CD4-positive, alpha-beta T cell treated with Interleukin-6 for 4 hours (primary cell): Measurements from ENCODE around the gene ANKS1A.
"Not testable (repeated sequence)": the region's sequence is repeated elsewhere in the genome, so short reads cannot be mapped to it uniquely, and the experiment has no call there.

Experiments
- DNase-seq: peaks from one replicate; pipeline ENCODE4 v3.0.0-alpha.2; 2020; ENCODE audit warnings: mixed read lengths

Gene ANKS1A

DNA sequence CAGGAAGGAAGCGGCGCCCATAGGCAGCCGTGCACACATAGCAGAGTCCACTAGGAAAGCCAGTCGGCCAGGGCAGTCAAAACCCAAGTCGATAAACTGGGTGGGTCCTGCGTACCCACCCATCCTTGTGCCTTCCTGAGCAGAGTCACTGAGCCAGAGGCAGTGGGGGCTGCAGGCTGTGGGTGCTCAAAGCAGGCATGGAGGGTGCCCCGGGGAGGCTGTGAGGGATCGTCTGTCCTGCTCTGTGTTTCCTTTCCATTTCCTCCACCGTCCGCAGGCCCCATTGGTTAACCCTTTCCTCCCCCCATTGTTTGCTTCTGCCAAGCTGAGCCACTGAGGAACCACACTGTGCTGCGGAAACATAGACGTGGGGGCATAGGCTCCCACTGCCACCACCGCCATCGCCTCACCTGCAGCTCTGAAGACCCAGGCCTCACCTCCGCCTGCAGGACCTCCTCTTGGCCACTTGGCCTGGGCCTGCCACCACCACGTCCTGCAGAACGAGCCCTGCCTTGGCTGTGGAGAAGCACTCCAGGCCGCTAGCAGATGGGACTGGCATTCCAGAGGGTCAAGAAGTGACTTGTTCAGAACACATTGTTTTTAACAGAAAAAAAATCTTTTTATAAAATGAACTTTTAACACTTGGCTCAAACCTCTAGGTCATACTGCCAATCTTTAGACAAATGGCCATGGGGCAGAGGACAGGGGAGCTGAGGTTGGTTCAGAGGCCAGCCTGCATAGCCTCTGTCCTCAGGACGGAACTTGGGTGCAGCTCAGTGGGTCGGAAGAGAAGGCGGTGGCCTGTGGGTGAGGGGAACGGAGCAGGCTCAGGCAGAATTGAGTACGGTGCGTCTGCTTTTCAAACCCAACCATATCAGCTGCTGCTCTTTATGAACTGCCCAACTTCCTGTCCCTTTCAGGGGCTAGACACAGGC is 199.5 kb downstream of the ANKS1A start:
- no peak for DNase-seq

DNA sequence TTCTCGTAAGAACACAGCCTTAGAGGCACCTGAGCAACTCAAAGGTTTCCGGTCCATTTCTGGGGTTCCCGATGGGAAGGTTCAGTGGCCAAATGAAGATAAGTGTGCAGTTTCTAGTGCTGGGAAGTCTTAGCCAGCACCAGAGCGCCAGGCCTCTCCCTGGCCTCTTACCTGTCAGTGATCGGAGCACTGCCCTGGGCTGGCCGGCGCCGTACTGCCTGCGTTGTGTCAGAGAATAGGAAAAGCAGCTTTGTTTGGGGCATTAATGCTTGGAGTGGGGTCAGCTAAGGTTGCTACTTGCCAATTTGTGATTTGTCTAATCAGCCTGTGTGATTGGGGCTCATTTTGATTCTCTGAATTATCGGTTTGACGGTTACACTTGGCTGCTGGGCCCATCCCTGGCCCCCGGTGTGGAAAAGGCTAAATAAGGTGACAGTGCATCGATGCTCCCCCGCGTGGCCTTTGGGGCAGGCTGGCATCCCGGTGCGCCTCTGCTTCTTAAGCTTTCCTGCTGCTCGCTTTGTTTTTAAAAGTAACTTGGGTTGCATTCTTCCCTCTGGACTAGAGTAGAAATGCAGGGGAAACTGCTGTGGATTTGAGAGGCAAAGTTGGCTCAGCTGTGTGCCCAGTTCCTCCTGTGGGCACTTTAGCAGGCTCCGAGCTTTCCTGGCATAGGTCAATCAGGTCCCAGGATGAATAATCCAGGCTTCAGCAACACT is 200.3 kb downstream of the ANKS1A start:
- DNase-seq = no peak

DNA sequence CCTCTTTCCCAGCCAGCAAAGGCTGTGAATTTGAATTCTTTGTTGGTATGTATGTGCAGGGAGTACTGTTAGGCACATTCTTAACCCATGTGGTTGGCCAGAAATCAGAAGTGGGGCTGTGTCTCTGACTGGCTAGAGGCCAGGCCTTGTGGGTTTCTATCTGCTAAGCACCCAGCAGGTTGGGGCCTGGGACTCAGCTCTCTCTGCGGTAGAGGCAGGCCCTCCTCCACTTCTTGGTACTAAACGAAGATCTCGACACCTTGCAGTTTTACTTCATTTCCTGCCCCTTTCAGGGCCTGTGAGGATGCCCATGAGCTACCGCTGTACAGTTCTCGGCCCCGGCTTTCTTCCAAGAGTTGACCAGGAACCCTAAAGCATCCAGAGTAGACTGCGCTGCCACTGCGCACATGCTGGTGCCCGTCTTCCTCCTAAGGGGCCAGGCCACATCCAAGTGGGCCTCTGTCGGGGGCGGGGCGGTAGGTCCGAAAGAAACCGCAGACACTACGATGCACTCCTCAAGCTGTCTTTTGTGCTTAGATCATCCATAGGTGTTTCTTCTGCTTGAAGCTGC is 201.0 kb downstream of the ANKS1A start:
- no peak for DNase-seq

DNA sequence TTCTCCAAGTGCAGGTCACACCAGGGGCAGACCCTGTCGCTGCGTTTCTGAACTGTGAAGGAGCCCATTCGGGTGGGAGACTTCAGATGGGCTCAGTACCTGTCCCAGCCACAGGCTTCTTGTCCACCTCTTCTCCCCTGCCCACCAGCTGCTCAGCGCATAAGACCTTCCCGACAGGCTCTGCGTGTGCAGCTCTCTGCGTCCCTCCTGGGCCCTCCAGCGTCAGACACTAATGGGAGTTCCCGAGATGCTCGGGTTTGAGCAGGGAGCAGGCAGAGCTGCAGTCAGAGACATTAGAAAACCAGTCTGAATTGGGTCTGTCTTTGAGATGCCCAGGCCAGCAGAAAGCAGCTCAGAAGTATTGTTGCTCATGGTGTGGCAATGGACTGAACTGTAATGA is 201.7 kb downstream of the ANKS1A start:
- no peak for DNase-seq

DNA sequence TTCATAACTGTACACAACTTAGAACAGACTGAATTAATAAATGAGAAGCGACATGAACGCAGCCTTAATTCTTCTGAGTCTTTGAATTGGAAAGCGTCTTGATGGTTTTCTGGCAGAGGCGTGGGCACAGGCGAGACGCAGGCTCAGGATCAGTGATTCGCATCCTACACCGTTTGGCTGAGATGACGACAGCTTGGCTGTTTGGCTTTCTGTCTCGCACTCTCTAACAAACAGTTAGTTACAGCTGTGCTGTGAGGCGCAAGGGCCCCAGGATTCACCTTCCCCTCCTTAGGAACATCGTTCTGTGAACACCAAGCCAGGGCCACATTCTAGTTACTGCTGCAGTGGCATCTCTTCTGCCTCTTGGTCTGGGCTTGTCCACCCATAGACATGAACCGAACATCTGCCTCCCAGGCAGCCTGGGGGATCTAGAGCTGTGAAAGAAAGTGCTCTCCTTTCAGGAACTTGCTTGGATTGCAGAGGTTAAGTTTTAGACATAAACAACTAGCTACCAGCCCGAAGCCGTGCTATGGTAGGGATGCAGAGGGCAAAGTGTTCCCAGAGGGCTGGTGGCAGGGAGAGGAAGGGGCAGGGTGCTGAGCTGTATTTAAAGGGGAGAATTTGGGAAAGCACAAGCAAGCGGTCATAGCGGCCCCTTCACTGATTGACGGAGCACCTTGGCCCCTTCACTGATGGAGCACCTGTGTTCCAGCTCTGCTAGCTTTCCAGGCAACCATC is 202.5 kb downstream of the ANKS1A start:
- no peak for DNase-seq

DNA sequence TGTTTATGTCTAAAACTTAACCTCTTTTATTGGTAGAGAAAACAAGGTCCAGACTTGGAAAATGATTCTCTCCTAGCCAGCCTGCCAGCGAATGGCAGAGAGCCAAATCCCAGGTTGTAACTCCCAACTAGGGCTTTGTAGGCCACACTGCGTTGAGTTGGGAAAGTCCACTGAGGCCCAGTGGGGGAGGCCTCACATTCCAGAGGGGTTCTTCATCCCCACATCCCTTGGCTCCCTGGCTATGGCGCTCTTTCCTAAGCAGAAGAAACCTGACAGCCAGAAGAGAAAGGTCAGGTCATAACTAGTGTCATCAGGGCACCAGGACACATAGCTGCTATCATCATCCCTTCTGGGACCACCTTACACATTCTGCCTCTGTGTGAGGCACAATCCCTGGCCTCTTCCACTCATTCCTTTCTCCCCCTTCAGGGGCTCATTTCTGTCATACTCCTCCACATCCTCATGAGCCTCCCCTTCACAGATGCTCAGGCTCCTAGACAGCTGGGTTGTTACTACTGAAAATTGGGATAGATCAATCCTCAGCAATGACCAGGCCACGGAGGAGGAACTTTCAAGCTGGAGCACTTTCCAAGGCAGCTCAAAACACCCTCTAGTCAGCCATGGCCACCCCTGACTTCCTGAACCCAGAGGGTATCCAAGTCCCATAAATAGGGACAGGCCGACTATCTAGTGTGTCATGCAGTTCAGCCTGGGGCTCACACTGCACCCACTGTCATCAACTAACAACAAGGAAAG is 203.5 kb downstream of the ANKS1A start:
- no peak for DNase-seq

DNA sequence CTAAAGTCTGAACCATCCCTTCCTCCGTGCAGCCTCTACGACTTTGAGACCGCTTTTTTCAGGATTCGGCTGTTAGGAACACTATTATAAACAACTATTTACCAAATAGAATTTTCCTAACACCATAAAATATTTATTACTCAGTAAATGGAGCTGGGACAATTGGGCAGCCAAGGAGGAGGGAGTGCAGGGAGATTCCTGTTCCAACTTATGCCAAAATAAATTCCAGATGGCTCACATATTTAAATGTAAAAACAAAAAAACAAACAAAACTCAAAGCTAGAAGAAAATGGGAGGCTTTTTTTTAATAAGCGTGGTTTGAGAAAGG is 204.0 kb downstream of the ANKS1A start:
- DNase-seq = no peak

DNA sequence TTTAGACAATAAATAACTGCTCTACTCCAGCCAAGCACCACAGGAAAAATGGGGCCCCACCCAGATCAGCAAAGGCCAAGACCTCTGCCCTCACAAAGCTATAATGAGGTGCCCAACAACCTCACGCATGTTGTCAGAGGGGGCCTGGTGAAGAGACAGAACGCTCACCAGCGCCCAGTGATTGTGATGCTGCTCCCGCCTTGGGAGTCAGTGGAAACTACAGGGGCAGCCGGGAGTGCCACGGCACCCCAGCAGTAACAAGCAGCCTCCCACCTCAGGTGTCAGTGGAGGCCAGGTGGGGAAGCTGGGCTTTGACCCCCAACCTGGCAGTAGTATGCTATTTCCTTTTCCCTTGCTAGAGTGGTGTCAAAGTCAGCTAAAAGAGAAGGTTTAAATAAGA is 204.7 kb downstream of the ANKS1A start:
- DNase-seq = no peak

DNA sequence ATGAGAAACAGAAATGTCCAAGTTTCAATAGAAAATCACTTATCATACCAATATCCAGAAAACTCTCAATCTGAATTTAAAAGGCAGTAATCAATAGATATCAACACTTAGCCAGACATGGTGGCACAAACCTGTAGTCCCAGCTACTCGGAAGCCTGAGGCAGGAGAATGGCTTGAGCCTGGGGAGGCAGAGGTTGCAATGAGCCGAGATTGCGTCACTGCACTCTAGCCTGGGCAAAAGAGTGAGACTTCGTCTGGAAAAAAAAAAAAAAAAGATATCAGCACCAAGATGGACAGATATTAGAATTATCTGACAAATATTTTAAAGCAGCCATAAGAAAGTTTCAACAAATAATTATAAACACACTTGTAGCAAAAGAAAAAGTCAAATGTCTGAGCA is 205.1 kb downstream of the ANKS1A start:
- DNase-seq = no peak

DNA sequence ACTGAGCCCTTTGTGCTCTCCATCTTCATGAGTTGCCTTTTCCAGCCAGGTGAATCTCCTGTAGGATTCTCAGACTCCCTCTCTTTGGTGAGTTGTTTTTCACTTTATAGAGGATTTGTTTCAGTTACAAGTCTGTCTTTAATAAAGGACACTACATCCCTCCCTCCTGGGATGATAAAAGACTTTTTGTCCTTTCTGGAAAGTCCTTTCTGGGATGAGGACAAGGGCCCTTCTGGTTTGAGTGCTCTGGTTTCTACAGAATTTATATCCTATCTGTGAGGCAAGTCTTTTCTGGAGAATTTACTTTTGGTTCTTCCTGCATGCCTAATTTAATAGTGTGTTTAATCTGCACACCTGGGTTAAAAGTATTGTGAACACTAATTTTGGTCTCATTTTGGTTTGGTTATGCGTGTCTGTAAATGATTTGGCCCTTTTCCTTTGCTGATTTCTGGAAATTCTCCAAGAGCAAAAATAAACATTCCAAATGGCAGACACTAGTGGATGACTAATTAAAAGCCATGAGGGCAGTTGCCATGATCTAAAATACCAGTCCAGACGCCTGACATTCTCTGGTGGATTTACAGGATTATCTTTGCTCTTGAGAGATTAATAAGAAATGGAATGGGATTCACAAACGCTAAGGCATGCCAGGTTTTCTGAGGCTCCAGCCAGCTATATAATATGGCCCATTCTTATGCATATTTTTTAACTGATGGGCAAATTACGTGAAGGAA is 207.2 kb downstream of the ANKS1A start:
- DNase-seq = no peak

DNA sequence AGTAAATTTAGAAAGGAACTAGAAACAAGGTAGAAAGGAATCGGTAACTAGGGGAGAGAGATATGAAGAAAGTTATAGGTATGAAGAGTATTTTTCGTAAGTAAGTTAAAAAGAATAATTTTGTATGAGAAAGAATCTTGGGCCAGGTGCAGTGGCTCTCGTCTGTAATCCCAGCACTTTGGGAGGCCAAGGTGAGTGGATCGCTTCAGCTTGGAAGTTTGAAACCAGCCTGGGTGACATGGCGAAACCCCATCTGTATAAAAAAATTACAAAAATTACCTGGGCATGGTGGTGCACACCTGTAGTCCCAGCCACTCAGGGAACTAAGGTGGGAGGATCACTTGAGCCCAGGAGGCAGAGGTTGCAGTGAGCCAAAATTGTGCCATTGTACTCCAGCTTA is 210.1 kb downstream of the ANKS1A start:
- DNase-seq = no peak

DNA sequence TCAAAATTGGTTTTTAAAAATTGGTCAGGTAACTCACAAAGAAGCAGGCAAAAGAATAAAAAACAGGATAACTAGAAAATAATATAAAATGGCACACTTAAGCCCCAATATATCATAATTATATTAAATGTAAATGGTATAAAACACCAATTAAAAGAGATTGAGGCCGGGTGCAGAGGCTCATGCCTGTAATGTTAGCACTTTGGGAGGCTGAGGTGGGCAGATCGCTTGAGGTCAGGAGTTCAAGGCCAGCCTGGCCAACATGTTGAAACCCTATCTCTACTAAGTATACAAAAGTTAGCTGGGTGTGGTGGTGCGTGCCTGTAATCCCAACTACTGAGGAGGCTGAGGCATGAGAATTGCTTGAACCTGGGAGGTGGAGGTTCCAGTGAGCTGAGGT is 216.0 kb downstream of the ANKS1A start:
- no peak for DNase-seq

DNA sequence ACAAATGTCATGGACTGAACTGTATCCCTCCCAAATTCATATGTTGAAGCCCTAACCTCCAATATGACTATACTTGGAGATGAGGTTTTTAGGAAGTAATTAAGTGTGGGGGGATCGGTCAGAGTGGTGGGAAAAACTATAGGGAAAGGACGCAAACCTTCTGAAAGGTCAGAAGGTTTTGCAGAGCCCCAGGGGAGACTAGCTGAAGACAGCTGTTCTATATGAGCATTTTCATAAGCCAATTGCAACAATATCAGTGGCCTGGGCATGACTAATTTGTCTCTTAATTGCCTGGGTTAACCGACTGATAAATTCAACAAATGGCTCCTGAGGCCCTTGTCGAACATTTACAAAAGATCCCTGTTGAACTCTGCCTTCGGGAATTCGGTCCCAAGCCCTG is 217.0 kb downstream of the ANKS1A start:
- not testable (repeated sequence) for DNase-seq

DNA sequence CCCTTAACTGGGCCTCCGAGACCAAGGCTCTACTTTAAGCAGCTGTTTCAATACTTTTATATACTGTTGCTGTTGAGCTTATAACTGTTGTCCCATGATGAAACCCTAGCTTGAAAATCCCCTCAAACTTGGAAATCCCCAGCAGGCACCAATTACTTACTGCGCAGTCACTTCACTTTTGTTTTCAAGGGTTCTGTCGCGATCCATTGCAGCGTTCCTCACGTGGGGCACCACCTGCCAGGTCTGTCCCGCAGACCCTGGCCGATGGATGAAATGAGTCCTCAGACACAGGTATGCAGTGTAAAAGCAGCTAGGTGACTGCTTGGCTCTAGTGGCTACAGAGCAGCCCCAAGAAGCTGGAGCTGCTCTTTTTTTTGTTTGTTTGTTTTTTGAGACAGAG is 218.2 kb downstream of the ANKS1A start:
- DNase-seq = not testable (repeated sequence)

DNA sequence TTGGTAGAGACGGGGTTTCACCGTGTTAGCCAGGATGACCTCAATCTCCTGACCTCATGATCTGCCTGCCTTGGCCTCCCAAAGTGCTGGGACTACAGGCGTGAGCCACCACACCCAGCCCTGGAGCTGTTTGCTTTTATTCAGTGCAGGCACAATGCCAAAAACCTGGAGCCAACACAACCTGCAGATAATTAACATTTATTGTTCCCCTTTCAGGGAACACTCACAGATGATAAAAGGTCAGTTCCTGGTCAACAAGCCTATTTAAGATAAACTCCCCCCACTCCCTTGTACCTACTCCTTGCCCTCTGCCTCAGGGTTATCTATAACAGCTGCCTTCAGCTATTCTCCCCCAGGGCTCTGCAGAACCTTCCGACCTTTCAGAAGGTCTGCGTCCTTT is 218.7 kb downstream of the ANKS1A start:
- not testable (repeated sequence) for DNase-seq

DNA sequence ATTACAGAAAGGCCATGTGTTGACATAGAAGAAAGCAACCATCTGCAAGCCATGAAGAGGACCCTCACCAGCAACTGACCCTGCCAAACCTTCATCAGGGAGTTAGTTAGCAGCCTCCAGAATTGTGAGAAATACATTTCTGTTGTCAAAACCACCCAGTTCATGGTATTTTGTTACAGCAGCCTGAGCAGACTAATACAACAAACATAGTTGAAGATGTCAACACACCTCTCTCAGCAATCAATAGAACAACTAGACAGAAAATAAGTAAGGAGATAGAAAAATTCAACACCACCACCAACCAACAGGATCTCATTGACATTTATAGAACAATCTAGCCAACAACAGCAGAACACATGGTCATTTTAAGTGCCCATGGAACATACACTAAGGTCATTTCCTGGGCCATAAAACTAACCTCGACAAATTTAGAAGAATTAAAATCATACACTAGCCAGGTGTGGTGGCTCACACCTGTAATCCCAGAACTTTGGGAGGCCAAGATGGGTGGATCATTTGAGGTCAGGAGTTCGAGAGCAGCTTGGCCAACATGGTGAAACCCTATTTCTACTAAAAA is 219.3 kb downstream of the ANKS1A start:
- no peak for DNase-seq

DNA sequence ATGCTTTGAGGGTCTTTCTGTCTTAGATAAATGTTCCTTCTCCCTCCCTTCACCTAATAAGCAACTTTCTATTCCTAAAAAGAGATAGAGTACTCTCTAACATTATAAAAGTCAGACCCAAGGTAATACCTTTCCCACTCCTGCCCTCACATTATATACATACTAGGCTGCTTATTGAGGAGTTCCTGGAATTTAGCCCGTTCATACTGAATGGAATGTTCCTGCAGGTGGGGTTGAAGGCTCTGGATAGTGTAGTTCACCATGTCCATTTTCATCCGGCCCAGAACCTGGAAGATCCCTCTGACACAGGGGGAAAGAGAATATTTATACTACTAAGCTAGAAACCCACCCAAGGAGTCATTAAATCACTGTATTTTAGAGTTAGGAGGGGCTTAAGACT is 231.7 kb downstream of the ANKS1A start:
- DNase-seq = no peak

DNA sequence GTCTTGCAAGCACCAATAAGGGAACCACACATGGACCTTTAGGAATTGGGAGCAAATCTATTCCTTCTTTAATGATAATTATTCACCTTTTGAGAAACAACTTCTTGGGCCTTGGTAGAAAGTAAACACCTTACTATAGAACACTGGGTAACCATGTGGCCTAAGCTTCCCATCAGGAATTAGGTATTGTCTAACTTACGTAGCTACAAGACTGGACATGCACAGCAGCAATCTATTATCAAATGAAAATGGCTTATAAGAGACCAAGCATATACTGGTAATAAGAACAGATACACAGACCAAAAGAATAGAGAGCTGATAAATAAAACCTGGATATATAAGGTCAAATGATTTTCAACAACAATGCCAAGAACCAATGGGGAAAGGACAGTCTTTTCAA is 235.3 kb downstream of the ANKS1A start:
- DNase-seq = no peak

DNA sequence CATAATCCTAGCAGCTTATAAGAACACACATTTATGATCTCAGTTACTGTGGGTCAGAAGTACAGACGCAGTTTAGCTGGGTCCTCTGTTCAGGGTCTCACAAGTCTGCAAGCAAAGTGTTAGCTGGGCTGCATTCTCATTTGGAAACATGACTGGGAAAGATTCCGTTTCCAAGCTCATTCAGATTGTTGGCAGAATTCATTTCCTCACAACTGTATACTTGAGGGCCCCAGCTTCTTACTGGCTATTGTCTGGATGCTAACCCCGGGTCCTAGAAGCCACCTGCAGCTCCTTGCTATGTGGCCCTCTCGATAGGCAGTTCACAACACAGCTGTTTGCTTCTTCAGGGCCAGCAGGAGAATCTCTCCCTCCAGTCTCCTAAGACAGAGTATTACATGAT is 239.0 kb downstream of the ANKS1A start:
- DNase-seq = no peak

DNA sequence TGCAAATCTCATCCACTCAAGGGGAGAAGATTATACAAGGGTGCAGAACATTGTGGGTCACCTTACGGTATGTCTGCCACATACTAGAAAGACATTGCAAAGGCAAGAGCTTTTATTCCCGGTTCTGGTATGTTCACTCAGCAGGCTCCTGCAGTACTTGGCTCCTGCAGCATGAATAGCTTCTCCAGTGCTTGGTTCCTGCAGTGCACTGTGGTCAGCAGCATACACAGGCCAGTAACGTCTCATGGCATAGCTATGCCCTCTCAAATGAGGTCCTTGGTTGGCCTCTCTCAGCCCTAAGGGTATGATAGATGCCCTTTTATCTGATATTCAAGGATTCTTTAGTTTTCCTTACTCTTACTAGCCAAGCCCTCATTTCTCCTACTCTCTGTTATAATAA is 239.4 kb downstream of the ANKS1A start:
- no peak for DNase-seq

DNA sequence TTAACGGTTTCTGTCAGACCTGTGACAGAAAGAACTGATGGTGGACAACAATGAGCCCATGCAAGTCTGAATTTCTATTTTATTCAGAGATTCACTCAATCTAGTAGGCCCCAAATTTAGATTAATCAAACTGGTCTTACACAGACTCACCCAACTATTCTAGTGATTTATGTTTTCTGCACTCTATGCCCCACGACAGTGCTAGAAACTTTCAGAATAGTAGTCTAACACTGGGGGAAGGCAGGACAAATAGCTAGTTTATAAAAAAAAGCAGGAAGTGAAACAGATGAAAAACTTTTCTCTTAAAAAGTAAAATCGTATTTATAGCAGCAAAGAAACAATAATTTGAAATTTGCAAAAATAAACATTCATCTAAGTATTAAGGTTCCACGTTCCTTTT is 247.1 kb downstream of the ANKS1A start:
- DNase-seq = no peak
